SK-N-SH (cell line): ENCODE results near the gene MBLAC1. TPM values are rescaled to one million over a fixed set of nuclear protein-coding genes. Genes with fewer than 3 reads are reported as not detected.
A peak's percentile ranks its signal among the peaks of the same experiment; 100 is the strongest.

Experiments
- CTCF ChIA-PET: fragments of 300-600, 350-600 bp; formaldehyde crosslinking; extraction: SDS; loops from one replicate; lab custom pipeline; 2021; lab: Yijun Ruan, JAX
- POLR2A ChIA-PET: fragments of 350-600 bp; sonication (Branson Sonifier 250); formaldehyde crosslinking; extraction: SDS; loops from one replicate; lab custom pipeline; 2020; ENCODE audit warnings: antibody characterized with exemption, inconsistent platforms; lab: Yijun Ruan, JAX
- DNase-seq: peaks from one replicate; pipeline ENCODE4 v3.0.0; 2012
- H2AFZ ChIP-seq: fragments of 200-600 bp; sonication (generic); 2 replicates; pipeline ENCODE4 v1.8.1; 2016; ENCODE audit warnings: antibody characterized with exemption, mild to moderate bottlenecking, low read depth
- H3F3A ChIP-seq: fragments of 200-600 bp; sonication (generic); replicated peaks from 2 replicates; pipeline ENCODE3; 2016; ENCODE audit warnings: antibody characterized with exemption, mild to moderate bottlenecking; ENCODE audit not compliant: insufficient read depth
- H3K27ac ChIP-seq, 2 experiments: fragments of 200-500 bp in 1 of 2; fragments of 200-600 bp in 1 of 2; sonication (Bioruptor generic) in 1 of 2; sonication (generic), shearing (Covaris generic) in 1 of 2; 2 replicates each; pipeline versions ENCODE4 v1.5.1 to v1.6.1; 2014 to 2016; ENCODE audit warnings: low read depth in 2 of 2, inconsistent platforms in 1 of 2, low read length in 1 of 2, mild to moderate bottlenecking in 1 of 2, mixed read lengths in 1 of 2
- H3K27me3 ChIP-seq: fragments of 200-600 bp; sonication (generic), shearing (Covaris generic); 2 replicates; pipeline ENCODE4 v1.6.1; 2016; ENCODE audit warnings: mixed run types; ENCODE audit not compliant: insufficient read depth
- H3K36me3 ChIP-seq, 2 experiments: fragments of 200-500 bp in 1 of 2; fragments of 200-600 bp in 1 of 2; sonication (Bioruptor generic) in 1 of 2; sonication (generic) in 1 of 2; replicated peaks in 1 of 2; 2 replicates each; pipeline versions ENCODE3 to v1.5.1; 2014 to 2016; ENCODE audit warnings: low read length in 1 of 2, mild to moderate bottlenecking in 1 of 2; ENCODE audit not compliant: insufficient read depth in 2 of 2, control insufficient read depth in 1 of 2
- H3K4me1 ChIP-seq, 2 experiments: fragments of 200-500 bp in 1 of 2; fragments of 200-600 bp in 1 of 2; sonication (Bioruptor generic) in 1 of 2; sonication (generic), shearing (Covaris generic) in 1 of 2; 2 replicates each; pipeline versions ENCODE4 v1.5.1 to v1.6.1; 2014 to 2016; ENCODE audit warnings: low read depth in 1 of 2, low read length in 1 of 2, mixed run types in 1 of 2; ENCODE audit not compliant: insufficient read depth in 2 of 2, control insufficient read depth in 1 of 2
- H3K4me2 ChIP-seq: fragments of 200-600 bp; sonication (generic), shearing (Covaris generic); 2 replicates; pipeline ENCODE4 v1.6.1; 2017; ENCODE audit warnings: mixed run types
- H3K4me3 ChIP-seq, 2 experiments: fragments of 200-500 bp in 1 of 2; fragments of 200-600 bp in 1 of 2; sonication (Bioruptor generic) in 1 of 2; sonication (generic), shearing (Covaris generic) in 1 of 2; 2 replicates each; pipeline versions ENCODE4 v1.5.1 to v1.8.1; 2014 to 2016; ENCODE audit warnings: low read depth in 2 of 2, inconsistent platforms in 1 of 2, low read length in 1 of 2, mild to moderate bottlenecking in 1 of 2, mixed read lengths in 1 of 2, moderate library complexity in 1 of 2
- H3K79me2 ChIP-seq: fragments of 200-600 bp; sonication (generic); 2 replicates; pipeline ENCODE4 v1.8.1; 2017; ENCODE audit warnings: mild to moderate bottlenecking; ENCODE audit not compliant: insufficient read depth
- H3K9ac ChIP-seq: fragments of 200-600 bp; sonication (generic); 2 replicates; pipeline ENCODE4 v1.6.1; 2017; ENCODE audit warnings: mixed run types
- H3K9me2 ChIP-seq: fragments of 200-600 bp; sonication (generic); 2 replicates; pipeline ENCODE4 v1.6.1; 2017; ENCODE audit warnings: mixed run types
- H3K9me3 ChIP-seq: fragments of 200-600 bp; sonication (generic); 2 replicates; pipeline ENCODE4 v1.6.1; 2017; ENCODE audit warnings: mixed run types, mild to moderate bottlenecking, moderate library complexity
- H4K20me1 ChIP-seq: fragments of 200-600 bp; sonication (generic); 2 replicates; pipeline ENCODE4 v1.6.1; 2017; ENCODE audit warnings: mild to moderate bottlenecking, mixed run types; ENCODE audit not compliant: insufficient read depth
- EP300 ChIP-seq, 2 experiments: IDR thresholded peaks; 2 replicates each; pipeline versions ENCODE4 v1.4.0 to v1.6.1; 2012; ENCODE audit warnings: borderline replicate concordance in 1 of 2, low read depth in 1 of 2, low read length in 1 of 2
- FOXM1 ChIP-seq: IDR thresholded peaks from 2 replicates; pipeline ENCODE4 v1.4.0; 2012; ENCODE audit warnings: low read depth, mild to moderate bottlenecking
- GATA2 ChIP-seq: sonication (generic); formaldehyde crosslinking; IDR thresholded peaks from 2 replicates; pipeline ENCODE4 v1.5.0; 2020; ENCODE audit warnings: mild to moderate bottlenecking, missing genetic modification reagents
- MEF2A ChIP-seq: IDR thresholded peaks from 2 replicates; pipeline ENCODE4 v1.4.0; 2012; ENCODE audit warnings: low read depth, borderline replicate concordance
- NFIC ChIP-seq: IDR thresholded peaks from 2 replicates; pipeline ENCODE4 v1.4.0; 2012; ENCODE audit warnings: borderline replicate concordance
- TCF12 ChIP-seq: IDR thresholded peaks from 2 replicates; pipeline ENCODE4 v1.4.0; 2012
- WGBS: methylation state at CpG from one replicate; pipeline ENCODE4 v1.1.6; 2017; ENCODE audit warnings: low lambda C conversion rate; 5-methylcytosine and 5-hydroxymethylcytosine counted together
- polyA plus RNA-seq, 3 experiments: library from polyadenylated mRNA; depleted of rRNA; stranded (reverse); fragments of >200 nt; gene quantifications; 2 replicates each; pipeline ENCODE4 v1.2.3, GENCODE V29; 2012
- TF ChIP-seq, protein P1 (sequence below): IDR thresholded peaks from 2 replicates; pipeline ENCODE4; 2012
- TF ChIP-seq, protein P2 (sequence below): fragments of 150-350 bp; IDR thresholded peaks from 2 replicates; pipeline ENCODE4 v1.6.1; 2017; ENCODE audit warnings: antibody characterized with exemption, low read length, low read depth, borderline replicate concordance

Gene MBLAC1
- polyA plus RNA-seq, 1 of the 3 experiments (the other 2 are of a cell fraction), result 4.4 TPM

DNA sequence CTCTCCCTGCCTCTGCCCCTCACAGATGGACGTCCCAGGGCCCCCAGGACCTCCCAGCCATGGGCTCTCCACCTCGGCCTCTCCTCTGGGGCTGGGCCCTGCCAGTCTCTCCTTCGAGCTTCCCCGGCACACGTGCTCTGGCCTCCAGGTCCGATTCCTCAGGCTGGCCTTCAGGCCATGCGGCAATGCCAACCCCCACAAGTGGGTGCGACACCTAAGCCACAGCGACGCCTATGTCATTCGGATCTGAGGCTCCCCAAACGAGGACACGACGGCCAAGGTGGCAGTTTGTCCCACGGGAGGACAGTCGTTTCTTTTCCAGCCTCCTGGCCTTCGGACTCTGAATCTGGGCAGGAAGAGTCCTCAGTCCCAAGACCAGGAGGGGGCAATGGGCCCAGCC lies 20.1 kb upstream of the MBLAC1 start:
- TF ChIP-seq FOXM1 (no peak), EP300 (IDR thresholded peaks at IDR 0.05; ENCODE audit: borderline replicate concordance in 1 of 2, low read depth in 1 of 2, low read length in 1 of 2) (no peak), NFIC (no peak)
- TF ChIP-seq, protein P1, sequence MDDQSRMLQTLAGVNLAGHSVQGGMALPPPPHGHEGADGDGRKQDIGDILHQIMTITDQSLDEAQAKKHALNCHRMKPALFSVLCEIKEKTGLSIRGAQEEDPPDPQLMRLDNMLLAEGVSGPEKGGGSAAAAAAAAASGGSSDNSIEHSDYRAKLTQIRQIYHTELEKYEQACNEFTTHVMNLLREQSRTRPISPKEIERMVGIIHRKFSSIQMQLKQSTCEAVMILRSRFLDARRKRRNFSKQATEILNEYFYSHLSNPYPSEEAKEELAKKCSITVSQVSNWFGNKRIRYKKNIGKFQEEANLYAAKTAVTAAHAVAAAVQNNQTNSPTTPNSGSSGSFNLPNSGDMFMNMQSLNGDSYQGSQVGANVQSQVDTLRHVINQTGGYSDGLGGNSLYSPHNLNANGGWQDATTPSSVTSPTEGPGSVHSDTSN, result no peak
- Histone ChIP-seq H3K4me1 (peaks cover 6 to 8% of the 10 kb centered on the region in 2 experiments; a peak in 3 of 4 replicates), H3K4me2 (no peak overlapping the region), H3K27me3 (no peaks in the 10 kb centered on the region), H4K20me1 (no peaks in the 10 kb centered on the region), H3K27ac (no peak overlapping the region), H3K9ac (no peak overlapping the region), H3F3A (peaks cover 42% of the 10 kb centered on the region), H3K79me2 (peaks cover 13% of the 10 kb centered on the region), H3K36me3 (peaks cover 38 to 47% of the 10 kb centered on the region in 2 experiments), H2AFZ (no peak overlapping the region), H3K9me2 (no peaks in the 10 kb centered on the region), H3K9me3 (no peaks in the 10 kb centered on the region), H3K4me3 (no peak overlapping the region)
- POLR2A ChIA-PET, result interaction anchor here (1.5 kb wide), 1 partner anchor 14 kb away, joined by 3 read pairs; no protein-coding TSS in a partner anchor
- CTCF ChIA-PET, result no interaction called here
- 91% methylated on average over 17 of the region's 17 CpGs for whole genome bisulfite sequencing
- no peak for DNase-seq

DNA sequence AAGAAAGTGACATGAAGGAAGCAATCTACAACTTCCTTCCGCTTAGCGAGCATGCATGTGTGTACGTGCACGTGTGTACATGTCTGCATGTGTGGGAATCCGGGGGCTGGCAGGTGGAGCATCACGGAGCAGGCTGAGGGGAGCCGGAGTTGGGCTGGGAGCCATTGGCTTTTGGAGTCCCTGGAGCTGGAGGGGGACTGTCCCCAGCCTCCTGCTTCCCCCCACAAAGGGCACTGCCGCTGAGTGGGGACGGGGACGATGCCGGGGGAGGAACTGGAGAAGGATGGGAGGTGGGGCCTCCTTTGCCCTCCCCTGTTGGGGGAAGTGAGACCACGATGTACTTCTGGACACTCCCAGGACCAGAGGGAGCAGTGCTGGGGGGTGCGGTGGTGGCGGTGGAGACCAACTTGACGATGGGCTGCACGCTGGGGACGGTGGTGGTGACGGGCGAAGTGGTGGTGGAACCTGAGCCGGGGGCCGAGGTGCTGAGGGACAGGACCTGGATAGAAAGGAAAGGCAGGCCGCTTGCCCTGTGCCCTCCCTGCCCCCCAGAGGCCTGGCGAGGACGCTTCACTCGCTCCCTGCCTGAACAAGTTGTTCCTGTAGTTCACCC lies 19.5 kb upstream of the MBLAC1 start:
- Histone ChIP-seq H3K27me3 (no peaks in the 10 kb centered on the region), H3K9ac (no peak overlapping the region), H3K9me2 (no peaks in the 10 kb centered on the region), H3K4me1 (peaks cover 6 to 8% of the 10 kb centered on the region in 2 experiments; a peak in 3 of 4 replicates), H3K79me2 (peaks cover 9% of the 10 kb centered on the region), H4K20me1 (no peaks in the 10 kb centered on the region), H3F3A (peaks cover 39% of the 10 kb centered on the region)
- DNase-seq, result peak; percentile 18
- TF ChIP-seq, protein P2, sequence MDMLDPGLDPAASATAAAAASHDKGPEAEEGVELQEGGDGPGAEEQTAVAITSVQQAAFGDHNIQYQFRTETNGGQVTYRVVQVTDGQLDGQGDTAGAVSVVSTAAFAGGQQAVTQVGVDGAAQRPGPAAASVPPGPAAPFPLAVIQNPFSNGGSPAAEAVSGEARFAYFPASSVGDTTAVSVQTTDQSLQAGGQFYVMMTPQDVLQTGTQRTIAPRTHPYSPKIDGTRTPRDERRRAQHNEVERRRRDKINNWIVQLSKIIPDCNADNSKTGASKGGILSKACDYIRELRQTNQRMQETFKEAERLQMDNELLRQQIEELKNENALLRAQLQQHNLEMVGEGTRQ, result no peak
- TF ChIP-seq, protein P1, result no peak
- TF ChIP-seq GATA2 (CRISPR knock-in tag) (no peak), TCF12 (no peak), MEF2A (no peak)
- TF ChIP-seq, all 33 proteins: peak for 0
- Histone ChIP-seq H3K4me3 (no peak overlapping the region), H2AFZ (no peak overlapping the region), H3K27ac (no peak overlapping the region), H3K9me3 (no peaks in the 10 kb centered on the region), H3K36me3 (peaks cover 39 to 47% of the 10 kb centered on the region in 2 experiments), H3K4me2 (no peak overlapping the region)
- CTCF ChIA-PET, result no interaction called here
- 91% methylated on average over 25 of the region's 25 CpGs for WGBS
- POLR2A ChIA-PET, result interaction anchor here (1.5 kb wide), 1 partner anchor 13 kb away, joined by 3 read pairs; no protein-coding TSS in a partner anchor
